ENCODE data around the gene RICTOR.

GRCh38 chr5:39015743-39016586, 58.2 kb downstream of the RICTOR start:
- TF ChIP-seq, protein P1, sequence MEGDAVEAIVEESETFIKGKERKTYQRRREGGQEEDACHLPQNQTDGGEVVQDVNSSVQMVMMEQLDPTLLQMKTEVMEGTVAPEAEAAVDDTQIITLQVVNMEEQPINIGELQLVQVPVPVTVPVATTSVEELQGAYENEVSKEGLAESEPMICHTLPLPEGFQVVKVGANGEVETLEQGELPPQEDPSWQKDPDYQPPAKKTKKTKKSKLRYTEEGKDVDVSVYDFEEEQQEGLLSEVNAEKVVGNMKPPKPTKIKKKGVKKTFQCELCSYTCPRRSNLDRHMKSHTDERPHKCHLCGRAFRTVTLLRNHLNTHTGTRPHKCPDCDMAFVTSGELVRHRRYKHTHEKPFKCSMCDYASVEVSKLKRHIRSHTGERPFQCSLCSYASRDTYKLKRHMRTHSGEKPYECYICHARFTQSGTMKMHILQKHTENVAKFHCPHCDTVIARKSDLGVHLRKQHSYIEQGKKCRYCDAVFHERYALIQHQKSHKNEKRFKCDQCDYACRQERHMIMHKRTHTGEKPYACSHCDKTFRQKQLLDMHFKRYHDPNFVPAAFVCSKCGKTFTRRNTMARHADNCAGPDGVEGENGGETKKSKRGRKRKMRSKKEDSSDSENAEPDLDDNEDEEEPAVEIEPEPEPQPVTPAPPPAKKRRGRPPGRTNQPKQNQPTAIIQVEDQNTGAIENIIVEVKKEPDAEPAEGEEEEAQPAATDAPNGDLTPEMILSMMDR (IDR thresholded peaks at IDR 0.05): no peak
- TF ChIP-seq EZH2 (IDR thresholded peaks at IDR 0.05): no peak

Measured in neural progenitor cell (in vitro differentiated cells).